GM13976 (cell line): Measurements from ENCODE around the gene FAM89A.

Source experiments
- DNase-seq: peaks from one replicate; pipeline ENCODE4 v3.0.0; 2012; ENCODE audit warnings: low spot score
- in situ Hi-C: fragments of 300-500 bp; cut with MboI; formaldehyde crosslinking; loops from one replicate; pipeline ENCODE4 v1.12.0; 2022; ENCODE audit warnings: low sequenced_read_pairs, mixed read lengths, inconsistent platforms; ENCODE audit not compliant: unreplicated experiment
- TF ChIP-seq, protein P1 (sequence below): IDR thresholded peaks from 2 replicates; pipeline ENCODE4 v1.5.1; 2012; ENCODE audit warnings: borderline replicate concordance, mild to moderate bottlenecking; ENCODE audit not compliant: insufficient read depth; ENCODE audit errors: extremely low read depth, missing control alignments, control extremely low read depth

Gene FAM89A

GRCh38 chr1:231041719-231042261 lies 1.7 kb upstream of the FAM89A start:
- TF ChIP-seq, protein P1, sequence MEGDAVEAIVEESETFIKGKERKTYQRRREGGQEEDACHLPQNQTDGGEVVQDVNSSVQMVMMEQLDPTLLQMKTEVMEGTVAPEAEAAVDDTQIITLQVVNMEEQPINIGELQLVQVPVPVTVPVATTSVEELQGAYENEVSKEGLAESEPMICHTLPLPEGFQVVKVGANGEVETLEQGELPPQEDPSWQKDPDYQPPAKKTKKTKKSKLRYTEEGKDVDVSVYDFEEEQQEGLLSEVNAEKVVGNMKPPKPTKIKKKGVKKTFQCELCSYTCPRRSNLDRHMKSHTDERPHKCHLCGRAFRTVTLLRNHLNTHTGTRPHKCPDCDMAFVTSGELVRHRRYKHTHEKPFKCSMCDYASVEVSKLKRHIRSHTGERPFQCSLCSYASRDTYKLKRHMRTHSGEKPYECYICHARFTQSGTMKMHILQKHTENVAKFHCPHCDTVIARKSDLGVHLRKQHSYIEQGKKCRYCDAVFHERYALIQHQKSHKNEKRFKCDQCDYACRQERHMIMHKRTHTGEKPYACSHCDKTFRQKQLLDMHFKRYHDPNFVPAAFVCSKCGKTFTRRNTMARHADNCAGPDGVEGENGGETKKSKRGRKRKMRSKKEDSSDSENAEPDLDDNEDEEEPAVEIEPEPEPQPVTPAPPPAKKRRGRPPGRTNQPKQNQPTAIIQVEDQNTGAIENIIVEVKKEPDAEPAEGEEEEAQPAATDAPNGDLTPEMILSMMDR: no peak
- in situ Hi-C loops: no loop called here
- no peak for DNase-seq

DNA sequence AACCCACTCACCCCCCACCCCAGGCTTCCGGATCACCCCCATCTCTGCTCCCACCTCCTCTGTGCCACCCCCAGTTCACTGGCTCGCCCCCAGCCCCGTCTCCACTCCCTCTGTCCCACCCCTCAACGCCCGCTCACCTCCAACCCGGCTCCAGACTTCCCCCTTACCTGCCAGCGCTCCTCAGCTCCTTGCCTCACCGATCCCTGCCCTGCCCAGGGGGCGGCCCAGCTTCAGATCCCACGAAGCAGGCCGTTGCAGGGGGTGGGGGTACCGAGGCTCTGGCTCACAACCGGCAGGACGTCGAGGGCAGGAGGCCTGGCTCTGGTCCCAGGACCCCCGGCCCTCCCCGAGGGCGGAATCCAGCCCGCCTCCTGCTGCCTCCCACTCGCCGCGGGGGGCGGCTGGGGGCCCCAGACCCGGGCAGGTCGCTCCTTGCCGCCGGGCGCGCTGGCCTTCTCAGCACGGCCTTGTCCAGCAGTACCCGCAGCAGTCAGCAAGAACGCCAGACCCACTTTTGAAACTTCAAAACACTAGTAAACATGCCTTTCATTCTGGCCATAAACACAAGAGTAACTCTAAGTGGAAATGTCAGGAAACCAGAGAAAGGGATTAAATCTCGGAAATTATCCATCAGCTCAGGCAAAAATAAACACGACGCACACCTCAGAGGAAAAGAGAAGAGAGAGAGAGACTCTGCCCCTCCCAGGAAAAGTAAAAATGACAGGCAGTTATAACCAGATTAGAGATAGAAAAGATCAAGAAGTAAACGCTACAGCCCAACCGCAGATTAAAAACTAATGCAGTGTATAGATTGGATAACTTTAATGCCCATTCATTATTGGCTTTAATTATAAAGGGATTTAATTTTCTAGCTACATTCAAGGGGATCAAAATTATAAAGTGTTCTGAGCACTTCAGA lies 1.0 kb upstream of the FAM89A start:
- in situ Hi-C loops: no loop called here
- DNase-seq: no peak

GRCh38 chr1:231039161-231040018 lies 664 bp downstream of the FAM89A start:
- TF ChIP-seq, protein P1: no peak
- in situ Hi-C loops: no loop called here
- DNase-seq: peak; percentile 64

More for the DNA sequence above, 1.0 kb upstream of the FAM89A start:
- TF ChIP-seq, protein P1: no peak

DNA sequence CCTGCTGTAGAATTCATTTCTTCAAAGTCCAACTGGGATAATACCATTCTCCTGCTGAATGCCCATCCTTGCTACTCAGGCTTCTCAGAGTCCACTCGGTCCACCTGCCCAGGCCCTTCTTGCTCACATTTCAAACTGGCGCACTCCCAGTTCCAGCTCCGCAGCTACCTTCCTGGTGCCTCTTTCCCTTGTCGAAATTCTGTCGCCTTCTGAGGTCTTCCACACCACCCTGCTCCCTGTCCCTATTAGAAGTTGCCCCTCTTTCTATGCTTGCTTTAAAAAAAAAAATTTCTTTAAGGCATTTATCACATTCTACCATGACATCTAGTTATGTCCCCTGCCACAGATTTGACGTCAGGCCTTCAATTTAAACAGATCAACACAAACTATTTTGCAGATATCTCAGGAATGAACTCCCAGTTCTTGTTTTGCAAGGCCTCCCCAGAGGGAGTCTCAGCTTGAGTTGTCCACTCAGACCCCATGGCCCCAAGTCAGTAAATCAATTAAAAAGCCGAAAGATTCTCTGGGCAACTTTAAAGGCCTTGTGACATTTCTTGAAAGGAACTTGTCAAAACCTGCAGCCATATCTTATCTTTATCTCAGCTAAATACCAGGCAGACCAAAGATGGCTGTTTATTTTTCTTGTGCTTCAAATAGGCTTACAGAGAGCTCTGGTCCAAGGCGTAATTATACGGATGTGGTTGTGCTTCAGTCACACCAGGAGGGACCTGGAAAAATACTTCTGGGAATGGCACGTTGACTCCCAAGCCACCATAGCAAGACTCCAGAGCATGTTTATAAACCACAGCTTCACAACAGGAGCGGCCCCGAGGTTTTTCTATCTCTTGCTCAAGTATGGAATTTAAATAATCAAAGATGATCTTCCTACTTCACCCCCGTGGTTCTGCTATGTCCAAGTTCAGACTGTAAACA lies 2.2 kb downstream of the FAM89A start:
- TF ChIP-seq, protein P1: no peak
- in situ Hi-C loops: no loop called here
- DNase-seq: no peak

DNA sequence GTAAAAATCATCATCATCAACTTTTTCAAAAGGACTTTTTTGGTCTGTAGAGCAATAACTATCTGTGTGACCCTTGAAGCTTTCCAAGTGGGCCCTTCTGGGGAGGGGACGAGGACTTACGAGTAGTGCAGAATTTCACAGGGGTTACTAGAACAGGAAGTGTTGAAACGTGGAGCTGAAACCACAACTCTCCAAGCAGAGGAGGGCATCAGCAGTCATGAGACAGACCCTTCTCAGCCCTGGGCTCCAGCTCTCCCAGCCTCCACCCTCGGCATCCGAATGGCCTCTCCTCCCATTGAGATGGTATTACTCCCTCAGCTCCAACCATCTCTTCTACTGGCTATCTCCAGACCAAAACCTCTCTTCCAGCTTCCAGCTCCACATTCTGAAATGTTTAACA lies 3.6 kb downstream of the FAM89A start:
- no peak for DNase-seq
- in situ Hi-C loops: no loop called here
- TF ChIP-seq, protein P1: no peak
